WTC11 (cell line): ENCODE results near the gene RGS6. TPM values are rescaled to one million over a fixed set of nuclear protein-coding genes. Genes with fewer than 3 reads are reported as not detected.

Experiments
- ATAC-seq: fragments of 200-7000 bp; cut with Tn5 transposase; 2 replicates; pipeline ENCODE4 v1.10.0; 2021; ENCODE audit warnings: mild to moderate bottlenecking, moderate library complexity
- CTCF ChIA-PET: fragments of 300-600 bp; sonication (Branson Sonifier 250); formaldehyde crosslinking; loops from one replicate; lab custom pipeline; 2021; ENCODE audit warnings: antibody characterized with exemption; lab: Charles Lee
- POLR2A ChIA-PET: fragments of 350-600 bp; sonication (Branson Sonifier 250); formaldehyde crosslinking; loops from one replicate; lab custom pipeline; 2021; ENCODE audit warnings: antibody characterized with exemption; lab: Charles Lee
- DNase-seq: peaks from one replicate; pipeline ENCODE4 v3.0.0; 2021; ENCODE audit warnings: low spot score
- H3K27ac Mint-ChIP-seq: 2 replicates; pipeline ENCODE4 v1.8.0; 2021; ENCODE audit warnings: mixed read lengths
- H3K27me3 Mint-ChIP-seq: 2 replicates; pipeline ENCODE4 v1.8.0; 2021; ENCODE audit warnings: low read depth, mild to moderate bottlenecking, moderate library complexity, mixed read lengths
- H3K36me3 Mint-ChIP-seq: 2 replicates; pipeline ENCODE4 v1.8.0; 2021; ENCODE audit warnings: mixed read lengths
- H3K4me1 Mint-ChIP-seq: 2 replicates; pipeline ENCODE4 v1.8.0; 2022; ENCODE audit warnings: mixed read lengths
- H3K4me3 Mint-ChIP-seq: 2 replicates; pipeline ENCODE4 v1.8.0; 2021; ENCODE audit warnings: mild to moderate bottlenecking, moderate library complexity, mixed read lengths
- H3K9me3 Mint-ChIP-seq: 2 replicates; pipeline ENCODE4 v1.8.0; 2021; ENCODE audit warnings: mixed read lengths
- FOXJ3 ChIP-seq: sonication (generic); formaldehyde crosslinking; IDR thresholded peaks from 2 replicates; pipeline ENCODE4 v1.9.0; 2021; ENCODE audit warnings: missing genetic modification reagents, mild to moderate bottlenecking, borderline replicate concordance
- GRHL2 ChIP-seq: fragments of 250-450 bp; sonication (Bioruptor Pico); IDR thresholded peaks from 2 replicates; pipeline ENCODE4 v1.8.0; 2022; ENCODE audit warnings: mild to moderate bottlenecking, moderate library complexity; ENCODE audit not compliant: insufficient replicate concordance, severe bottlenecking
- TEAD1 ChIP-seq: sonication (generic); formaldehyde crosslinking; IDR thresholded peaks from 2 replicates; pipeline ENCODE4 v1.8.0; 2022; ENCODE audit warnings: mild to moderate bottlenecking, missing genetic modification reagents
- TP53 ChIP-seq: sonication (generic); formaldehyde crosslinking; IDR thresholded peaks from 2 replicates; pipeline ENCODE4 v1.8.1; 2023; ENCODE audit warnings: mild to moderate bottlenecking, missing genetic modification reagents
- total RNA-seq: library from RNA; stranded (reverse); gene quantifications from 3 replicates; pipeline ENCODE4 v1.2.3, GENCODE V29; 2021
- TF ChIP-seq, protein P1 (sequence below): fragments of 200-600 bp; IDR thresholded peaks from 2 replicates; pipeline ENCODE4 v1.8.0; 2022; ENCODE audit warnings: antibody characterized with exemption
- TF ChIP-seq, protein P2 (sequence below): sonication (generic); formaldehyde crosslinking; IDR thresholded peaks from 2 replicates; pipeline ENCODE4 v1.8.1; 2023; ENCODE audit warnings: mild to moderate bottlenecking, missing genetic modification reagents, borderline replicate concordance
- TF ChIP-seq, protein P3 (sequence below): fragments of 250-450 bp; sonication (Bioruptor Pico); IDR thresholded peaks from 2 replicates; pipeline ENCODE4 v1.9.0; 2021; ENCODE audit warnings: mild to moderate bottlenecking
- TF ChIP-seq, protein P4 (sequence below): sonication (generic); formaldehyde crosslinking; IDR thresholded peaks from 2 replicates; pipeline ENCODE4 v1.8.0; 2022; ENCODE audit warnings: mild to moderate bottlenecking, missing genetic modification reagents
- TF ChIP-seq, protein P5 (sequence below): sonication (generic); formaldehyde crosslinking; IDR thresholded peaks from 2 replicates; pipeline ENCODE4 v1.8.1; 2023; ENCODE audit warnings: mild to moderate bottlenecking, moderate library complexity, missing genetic modification reagents
- TF ChIP-seq, protein P6 (sequence below): fragments of 250-450 bp; sonication (Bioruptor Pico); IDR thresholded peaks from 2 replicates; pipeline ENCODE4 v1.9.0; 2021; ENCODE audit warnings: mild to moderate bottlenecking, borderline replicate concordance
- TF ChIP-seq, protein P7 (sequence below): sonication (generic); formaldehyde crosslinking; IDR thresholded peaks from 2 replicates; pipeline ENCODE4 v1.8.1; 2022; ENCODE audit warnings: missing genetic modification reagents, borderline replicate concordance

Gene RGS6
- total RNA-seq, 1 experiment from 2014 or later: 1.0 TPM

DNA sequence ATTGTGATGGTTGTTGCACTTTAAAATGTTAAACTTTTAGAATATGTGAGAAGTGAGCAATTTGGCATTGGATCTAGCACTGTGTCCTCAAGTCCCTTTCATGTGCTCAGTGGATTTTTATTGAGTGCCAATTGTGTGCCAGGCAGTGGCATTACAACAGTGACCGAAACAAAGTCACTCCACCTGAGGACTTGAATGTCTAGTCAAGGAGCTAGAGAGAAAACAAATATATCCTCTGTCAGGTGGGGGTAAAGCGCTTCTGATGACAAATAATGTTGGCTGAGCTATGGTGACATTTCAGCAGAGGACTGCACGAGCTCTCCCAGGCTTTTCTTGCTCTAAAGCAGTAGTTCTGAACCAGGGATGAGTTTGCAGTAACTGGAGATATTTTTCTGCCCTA lies 240.4 kb downstream of the RGS6 start:
- ChIA-PET CTCF (no interaction called here), POLR2A (no interaction called here)
- Mint-ChIP-seq H3K36me3 (no peaks in the 10 kb centered on the region), H3K27ac (no peak overlapping the region), H3K27me3 (no peaks in the 10 kb centered on the region), H3K4me3 (no peak overlapping the region), H3K4me1 (peaks cover 10% of the 10 kb centered on the region), H3K9me3 (peaks cover 25% of the 10 kb centered on the region)
- DNase-seq (no peak), ATAC-seq (no peak)
- TF ChIP-seq, protein P1, sequence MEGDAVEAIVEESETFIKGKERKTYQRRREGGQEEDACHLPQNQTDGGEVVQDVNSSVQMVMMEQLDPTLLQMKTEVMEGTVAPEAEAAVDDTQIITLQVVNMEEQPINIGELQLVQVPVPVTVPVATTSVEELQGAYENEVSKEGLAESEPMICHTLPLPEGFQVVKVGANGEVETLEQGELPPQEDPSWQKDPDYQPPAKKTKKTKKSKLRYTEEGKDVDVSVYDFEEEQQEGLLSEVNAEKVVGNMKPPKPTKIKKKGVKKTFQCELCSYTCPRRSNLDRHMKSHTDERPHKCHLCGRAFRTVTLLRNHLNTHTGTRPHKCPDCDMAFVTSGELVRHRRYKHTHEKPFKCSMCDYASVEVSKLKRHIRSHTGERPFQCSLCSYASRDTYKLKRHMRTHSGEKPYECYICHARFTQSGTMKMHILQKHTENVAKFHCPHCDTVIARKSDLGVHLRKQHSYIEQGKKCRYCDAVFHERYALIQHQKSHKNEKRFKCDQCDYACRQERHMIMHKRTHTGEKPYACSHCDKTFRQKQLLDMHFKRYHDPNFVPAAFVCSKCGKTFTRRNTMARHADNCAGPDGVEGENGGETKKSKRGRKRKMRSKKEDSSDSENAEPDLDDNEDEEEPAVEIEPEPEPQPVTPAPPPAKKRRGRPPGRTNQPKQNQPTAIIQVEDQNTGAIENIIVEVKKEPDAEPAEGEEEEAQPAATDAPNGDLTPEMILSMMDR: no peak
- TF ChIP-seq, protein P2, sequence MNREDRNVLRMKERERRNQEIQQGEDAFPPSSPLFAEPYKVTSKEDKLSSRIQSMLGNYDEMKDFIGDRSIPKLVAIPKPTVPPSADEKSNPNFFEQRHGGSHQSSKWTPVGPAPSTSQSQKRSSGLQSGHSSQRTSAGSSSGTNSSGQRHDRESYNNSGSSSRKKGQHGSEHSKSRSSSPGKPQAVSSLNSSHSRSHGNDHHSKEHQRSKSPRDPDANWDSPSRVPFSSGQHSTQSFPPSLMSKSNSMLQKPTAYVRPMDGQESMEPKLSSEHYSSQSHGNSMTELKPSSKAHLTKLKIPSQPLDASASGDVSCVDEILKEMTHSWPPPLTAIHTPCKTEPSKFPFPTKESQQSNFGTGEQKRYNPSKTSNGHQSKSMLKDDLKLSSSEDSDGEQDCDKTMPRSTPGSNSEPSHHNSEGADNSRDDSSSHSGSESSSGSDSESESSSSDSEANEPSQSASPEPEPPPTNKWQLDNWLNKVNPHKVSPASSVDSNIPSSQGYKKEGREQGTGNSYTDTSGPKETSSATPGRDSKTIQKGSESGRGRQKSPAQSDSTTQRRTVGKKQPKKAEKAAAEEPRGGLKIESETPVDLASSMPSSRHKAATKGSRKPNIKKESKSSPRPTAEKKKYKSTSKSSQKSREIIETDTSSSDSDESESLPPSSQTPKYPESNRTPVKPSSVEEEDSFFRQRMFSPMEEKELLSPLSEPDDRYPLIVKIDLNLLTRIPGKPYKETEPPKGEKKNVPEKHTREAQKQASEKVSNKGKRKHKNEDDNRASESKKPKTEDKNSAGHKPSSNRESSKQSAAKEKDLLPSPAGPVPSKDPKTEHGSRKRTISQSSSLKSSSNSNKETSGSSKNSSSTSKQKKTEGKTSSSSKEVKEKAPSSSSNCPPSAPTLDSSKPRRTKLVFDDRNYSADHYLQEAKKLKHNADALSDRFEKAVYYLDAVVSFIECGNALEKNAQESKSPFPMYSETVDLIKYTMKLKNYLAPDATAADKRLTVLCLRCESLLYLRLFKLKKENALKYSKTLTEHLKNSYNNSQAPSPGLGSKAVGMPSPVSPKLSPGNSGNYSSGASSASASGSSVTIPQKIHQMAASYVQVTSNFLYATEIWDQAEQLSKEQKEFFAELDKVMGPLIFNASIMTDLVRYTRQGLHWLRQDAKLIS (CRISPR knock-in tag): no peak
- TF ChIP-seq, protein P3, sequence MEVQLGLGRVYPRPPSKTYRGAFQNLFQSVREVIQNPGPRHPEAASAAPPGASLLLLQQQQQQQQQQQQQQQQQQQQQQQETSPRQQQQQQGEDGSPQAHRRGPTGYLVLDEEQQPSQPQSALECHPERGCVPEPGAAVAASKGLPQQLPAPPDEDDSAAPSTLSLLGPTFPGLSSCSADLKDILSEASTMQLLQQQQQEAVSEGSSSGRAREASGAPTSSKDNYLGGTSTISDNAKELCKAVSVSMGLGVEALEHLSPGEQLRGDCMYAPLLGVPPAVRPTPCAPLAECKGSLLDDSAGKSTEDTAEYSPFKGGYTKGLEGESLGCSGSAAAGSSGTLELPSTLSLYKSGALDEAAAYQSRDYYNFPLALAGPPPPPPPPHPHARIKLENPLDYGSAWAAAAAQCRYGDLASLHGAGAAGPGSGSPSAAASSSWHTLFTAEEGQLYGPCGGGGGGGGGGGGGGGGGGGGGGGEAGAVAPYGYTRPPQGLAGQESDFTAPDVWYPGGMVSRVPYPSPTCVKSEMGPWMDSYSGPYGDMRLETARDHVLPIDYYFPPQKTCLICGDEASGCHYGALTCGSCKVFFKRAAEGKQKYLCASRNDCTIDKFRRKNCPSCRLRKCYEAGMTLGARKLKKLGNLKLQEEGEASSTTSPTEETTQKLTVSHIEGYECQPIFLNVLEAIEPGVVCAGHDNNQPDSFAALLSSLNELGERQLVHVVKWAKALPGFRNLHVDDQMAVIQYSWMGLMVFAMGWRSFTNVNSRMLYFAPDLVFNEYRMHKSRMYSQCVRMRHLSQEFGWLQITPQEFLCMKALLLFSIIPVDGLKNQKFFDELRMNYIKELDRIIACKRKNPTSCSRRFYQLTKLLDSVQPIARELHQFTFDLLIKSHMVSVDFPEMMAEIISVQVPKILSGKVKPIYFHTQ (CRISPR knock-in tag): no peak
- TF ChIP-seq, protein P4, sequence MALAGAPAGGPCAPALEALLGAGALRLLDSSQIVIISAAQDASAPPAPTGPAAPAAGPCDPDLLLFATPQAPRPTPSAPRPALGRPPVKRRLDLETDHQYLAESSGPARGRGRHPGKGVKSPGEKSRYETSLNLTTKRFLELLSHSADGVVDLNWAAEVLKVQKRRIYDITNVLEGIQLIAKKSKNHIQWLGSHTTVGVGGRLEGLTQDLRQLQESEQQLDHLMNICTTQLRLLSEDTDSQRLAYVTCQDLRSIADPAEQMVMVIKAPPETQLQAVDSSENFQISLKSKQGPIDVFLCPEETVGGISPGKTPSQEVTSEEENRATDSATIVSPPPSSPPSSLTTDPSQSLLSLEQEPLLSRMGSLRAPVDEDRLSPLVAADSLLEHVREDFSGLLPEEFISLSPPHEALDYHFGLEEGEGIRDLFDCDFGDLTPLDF (CRISPR knock-in tag): no peak
- TF ChIP-seq TP53 (CRISPR knock-in tag) (no peak), FOXJ3 (CRISPR knock-in tag) (no peak), GRHL2 (CRISPR knock-in tag) (no peak), TEAD1 (CRISPR knock-in tag) (no peak)
- TF ChIP-seq, protein P5, sequence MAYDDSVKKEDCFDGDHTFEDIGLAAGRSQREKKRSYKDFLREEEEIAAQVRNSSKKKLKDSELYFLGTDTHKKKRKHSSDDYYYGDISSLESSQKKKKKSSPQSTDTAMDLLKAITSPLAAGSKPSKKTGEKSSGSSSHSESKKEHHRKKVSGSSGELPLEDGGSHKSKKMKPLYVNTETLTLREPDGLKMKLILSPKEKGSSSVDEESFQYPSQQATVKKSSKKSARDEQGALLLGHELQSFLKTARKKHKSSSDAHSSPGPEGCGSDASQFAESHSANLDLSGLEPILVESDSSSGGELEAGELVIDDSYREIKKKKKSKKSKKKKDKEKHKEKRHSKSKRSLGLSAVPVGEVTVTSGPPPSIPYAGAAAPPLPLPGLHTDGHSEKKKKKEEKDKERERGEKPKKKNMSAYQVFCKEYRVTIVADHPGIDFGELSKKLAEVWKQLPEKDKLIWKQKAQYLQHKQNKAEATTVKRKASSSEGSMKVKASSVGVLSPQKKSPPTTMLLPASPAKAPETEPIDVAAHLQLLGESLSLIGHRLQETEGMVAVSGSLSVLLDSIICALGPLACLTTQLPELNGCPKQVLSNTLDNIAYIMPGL (CRISPR knock-in tag): no peak
- TF ChIP-seq, protein P6, sequence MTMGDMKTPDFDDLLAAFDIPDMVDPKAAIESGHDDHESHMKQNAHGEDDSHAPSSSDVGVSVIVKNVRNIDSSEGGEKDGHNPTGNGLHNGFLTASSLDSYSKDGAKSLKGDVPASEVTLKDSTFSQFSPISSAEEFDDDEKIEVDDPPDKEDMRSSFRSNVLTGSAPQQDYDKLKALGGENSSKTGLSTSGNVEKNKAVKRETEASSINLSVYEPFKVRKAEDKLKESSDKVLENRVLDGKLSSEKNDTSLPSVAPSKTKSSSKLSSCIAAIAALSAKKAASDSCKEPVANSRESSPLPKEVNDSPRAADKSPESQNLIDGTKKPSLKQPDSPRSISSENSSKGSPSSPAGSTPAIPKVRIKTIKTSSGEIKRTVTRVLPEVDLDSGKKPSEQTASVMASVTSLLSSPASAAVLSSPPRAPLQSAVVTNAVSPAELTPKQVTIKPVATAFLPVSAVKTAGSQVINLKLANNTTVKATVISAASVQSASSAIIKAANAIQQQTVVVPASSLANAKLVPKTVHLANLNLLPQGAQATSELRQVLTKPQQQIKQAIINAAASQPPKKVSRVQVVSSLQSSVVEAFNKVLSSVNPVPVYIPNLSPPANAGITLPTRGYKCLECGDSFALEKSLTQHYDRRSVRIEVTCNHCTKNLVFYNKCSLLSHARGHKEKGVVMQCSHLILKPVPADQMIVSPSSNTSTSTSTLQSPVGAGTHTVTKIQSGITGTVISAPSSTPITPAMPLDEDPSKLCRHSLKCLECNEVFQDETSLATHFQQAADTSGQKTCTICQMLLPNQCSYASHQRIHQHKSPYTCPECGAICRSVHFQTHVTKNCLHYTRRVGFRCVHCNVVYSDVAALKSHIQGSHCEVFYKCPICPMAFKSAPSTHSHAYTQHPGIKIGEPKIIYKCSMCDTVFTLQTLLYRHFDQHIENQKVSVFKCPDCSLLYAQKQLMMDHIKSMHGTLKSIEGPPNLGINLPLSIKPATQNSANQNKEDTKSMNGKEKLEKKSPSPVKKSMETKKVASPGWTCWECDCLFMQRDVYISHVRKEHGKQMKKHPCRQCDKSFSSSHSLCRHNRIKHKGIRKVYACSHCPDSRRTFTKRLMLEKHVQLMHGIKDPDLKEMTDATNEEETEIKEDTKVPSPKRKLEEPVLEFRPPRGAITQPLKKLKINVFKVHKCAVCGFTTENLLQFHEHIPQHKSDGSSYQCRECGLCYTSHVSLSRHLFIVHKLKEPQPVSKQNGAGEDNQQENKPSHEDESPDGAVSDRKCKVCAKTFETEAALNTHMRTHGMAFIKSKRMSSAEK (CRISPR knock-in tag): no peak
- TF ChIP-seq, protein P7, sequence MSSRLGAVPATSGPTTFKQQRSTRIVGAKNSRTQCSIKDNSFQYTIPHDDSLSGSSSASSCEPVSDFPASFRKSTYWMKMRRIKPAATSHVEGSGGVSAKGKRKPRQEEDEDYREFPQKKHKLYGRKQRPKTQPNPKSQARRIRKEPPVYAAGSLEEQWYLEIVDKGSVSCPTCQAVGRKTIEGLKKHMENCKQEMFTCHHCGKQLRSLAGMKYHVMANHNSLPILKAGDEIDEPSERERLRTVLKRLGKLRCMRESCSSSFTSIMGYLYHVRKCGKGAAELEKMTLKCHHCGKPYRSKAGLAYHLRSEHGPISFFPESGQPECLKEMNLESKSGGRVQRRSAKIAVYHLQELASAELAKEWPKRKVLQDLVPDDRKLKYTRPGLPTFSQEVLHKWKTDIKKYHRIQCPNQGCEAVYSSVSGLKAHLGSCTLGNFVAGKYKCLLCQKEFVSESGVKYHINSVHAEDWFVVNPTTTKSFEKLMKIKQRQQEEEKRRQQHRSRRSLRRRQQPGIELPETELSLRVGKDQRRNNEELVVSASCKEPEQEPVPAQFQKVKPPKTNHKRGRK (CRISPR knock-in tag): no peak
